Colonic mucosa (tissue), 4 donors: Measurements from ENCODE around the gene MED20. TPM values are rescaled to one million over a fixed set of nuclear protein-coding genes. Genes with fewer than 3 reads are reported as not detected.
A peak's percentile ranks its signal among the peaks of the same experiment; 100 is the strongest.

Source experiments
- DNase-seq: peaks from one replicate; pipeline ENCODE4 v3.0.0-alpha.2; 2020
- H3K27ac ChIP-seq: fragments of 200-600 bp; one replicate; pipeline ENCODE4 v1.8.0; 2021
- H3K27me3 ChIP-seq: fragments of 200-600 bp; one replicate; pipeline ENCODE4 v1.8.0; 2021
- H3K36me3 ChIP-seq: fragments of 200-600 bp; one replicate; pipeline ENCODE4 v1.8.0; 2021
- H3K4me1 ChIP-seq: fragments of 200-600 bp; one replicate; pipeline ENCODE4 v1.8.0; 2021; ENCODE audit warnings: mild to moderate bottlenecking
- H3K4me3 ChIP-seq: fragments of 200-600 bp; one replicate; pipeline ENCODE4 v1.8.0; 2021
- H3K9ac ChIP-seq, 2 donors: one replicate each; pipeline ENCODE4 v1.7.0; 2013; ENCODE audit warnings: control low read depth in 2 of 2, low read depth in 2 of 2, low read length in 2 of 2
- H3K9me3 ChIP-seq: fragments of 200-600 bp; one replicate; pipeline ENCODE4 v1.8.0; 2021
- intact Hi-C: fragments of 100-400 bp; cut with DNase I; formaldehyde crosslinking; loops from one replicate; pipeline ENCODE4 v1.14.1; 2022
- total RNA-seq, 2 donors: library from RNA; stranded (reverse); fragmentation: NEBNext Ultra II Directional in 1 of 2; extraction: Animal tissue kit (Norgen Biotek cat#: 25700) in 1 of 2; gene quantifications; one replicate each; pipeline ENCODE4 v1.2.1, GENCODE V29; 2021
- TF ChIP-seq, protein P1 (sequence below): fragments of 200-600 bp; IDR thresholded peaks from one replicate; pipeline ENCODE4 v1.8.0; 2022; ENCODE audit warnings: antibody characterized with exemption, mild to moderate bottlenecking
- donor health status: healthy.
- donor health status: DM: no; HTN: no; CAD: no.
- donor health status: DM: no; HTN: no; CAD: no.

Gene MED20
- total RNA-seq, 2 donors from 2014 or later: 15.0 to 22.9 TPM

DNA sequence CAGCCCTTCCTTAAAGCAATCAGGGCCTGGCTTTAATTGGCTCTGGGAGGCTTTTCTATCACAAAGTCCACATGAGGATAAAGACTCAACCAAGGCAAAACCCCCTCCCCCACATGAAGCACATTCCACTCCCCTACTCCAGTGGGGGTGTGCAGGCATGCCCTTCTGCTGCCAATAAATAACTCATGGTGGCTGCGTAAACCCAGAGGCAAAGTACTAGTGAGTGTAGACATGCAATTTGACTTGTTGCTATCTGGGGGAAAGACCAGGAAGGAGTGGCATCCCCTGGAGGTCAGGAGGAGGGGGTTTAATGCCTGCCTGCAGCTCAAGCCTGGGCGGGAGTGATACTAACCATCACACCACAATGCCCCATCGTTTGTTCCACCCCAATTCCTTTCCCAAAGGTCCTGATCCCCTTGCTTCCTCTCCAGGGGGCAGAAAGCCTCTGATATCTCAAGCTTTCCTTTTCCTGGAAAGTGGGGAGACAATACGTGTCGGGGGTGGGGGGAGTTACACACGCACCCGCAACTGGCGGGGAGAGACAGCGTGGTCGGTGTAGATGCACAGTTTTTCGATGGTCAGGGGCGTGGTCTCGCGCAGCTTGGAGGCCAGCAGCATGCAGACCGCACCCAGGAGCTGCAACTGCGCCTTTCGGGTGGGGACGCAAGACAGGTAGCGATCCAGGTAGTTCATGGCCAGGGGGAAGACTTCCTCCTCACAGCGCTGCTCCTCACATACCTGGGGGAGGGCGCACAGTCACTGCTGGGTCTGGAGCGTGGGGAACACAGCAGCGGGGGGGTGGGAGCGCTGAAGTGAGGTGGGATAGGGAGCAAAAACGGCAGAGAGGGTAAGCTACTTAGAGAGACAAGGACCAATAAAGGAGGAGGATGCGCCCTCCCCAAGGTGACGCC is 19.2 kb upstream of the MED20 start:
- Histone ChIP-seq H3K9ac (peak overlapping the region; percentile 94 to 95), H3K4me3 (peak overlapping the region; percentile 76), H3K9me3 (no peaks in the 10 kb centered on the region), H3K4me1 (peaks cover 23% of the 10 kb centered on the region), H3K27ac (peak overlapping the region; percentile 90), H3K36me3 (no peaks in the 10 kb centered on the region), H3K27me3 (no peaks in the 10 kb centered on the region)
- TF ChIP-seq, protein P1, sequence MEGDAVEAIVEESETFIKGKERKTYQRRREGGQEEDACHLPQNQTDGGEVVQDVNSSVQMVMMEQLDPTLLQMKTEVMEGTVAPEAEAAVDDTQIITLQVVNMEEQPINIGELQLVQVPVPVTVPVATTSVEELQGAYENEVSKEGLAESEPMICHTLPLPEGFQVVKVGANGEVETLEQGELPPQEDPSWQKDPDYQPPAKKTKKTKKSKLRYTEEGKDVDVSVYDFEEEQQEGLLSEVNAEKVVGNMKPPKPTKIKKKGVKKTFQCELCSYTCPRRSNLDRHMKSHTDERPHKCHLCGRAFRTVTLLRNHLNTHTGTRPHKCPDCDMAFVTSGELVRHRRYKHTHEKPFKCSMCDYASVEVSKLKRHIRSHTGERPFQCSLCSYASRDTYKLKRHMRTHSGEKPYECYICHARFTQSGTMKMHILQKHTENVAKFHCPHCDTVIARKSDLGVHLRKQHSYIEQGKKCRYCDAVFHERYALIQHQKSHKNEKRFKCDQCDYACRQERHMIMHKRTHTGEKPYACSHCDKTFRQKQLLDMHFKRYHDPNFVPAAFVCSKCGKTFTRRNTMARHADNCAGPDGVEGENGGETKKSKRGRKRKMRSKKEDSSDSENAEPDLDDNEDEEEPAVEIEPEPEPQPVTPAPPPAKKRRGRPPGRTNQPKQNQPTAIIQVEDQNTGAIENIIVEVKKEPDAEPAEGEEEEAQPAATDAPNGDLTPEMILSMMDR: no peak
- intact Hi-C loops: loop anchor here (5.0 kb wide), 1 partner anchor 102 kb away; no protein-coding TSS in a partner anchor
- DNase-seq: peak; percentile 84

DNA sequence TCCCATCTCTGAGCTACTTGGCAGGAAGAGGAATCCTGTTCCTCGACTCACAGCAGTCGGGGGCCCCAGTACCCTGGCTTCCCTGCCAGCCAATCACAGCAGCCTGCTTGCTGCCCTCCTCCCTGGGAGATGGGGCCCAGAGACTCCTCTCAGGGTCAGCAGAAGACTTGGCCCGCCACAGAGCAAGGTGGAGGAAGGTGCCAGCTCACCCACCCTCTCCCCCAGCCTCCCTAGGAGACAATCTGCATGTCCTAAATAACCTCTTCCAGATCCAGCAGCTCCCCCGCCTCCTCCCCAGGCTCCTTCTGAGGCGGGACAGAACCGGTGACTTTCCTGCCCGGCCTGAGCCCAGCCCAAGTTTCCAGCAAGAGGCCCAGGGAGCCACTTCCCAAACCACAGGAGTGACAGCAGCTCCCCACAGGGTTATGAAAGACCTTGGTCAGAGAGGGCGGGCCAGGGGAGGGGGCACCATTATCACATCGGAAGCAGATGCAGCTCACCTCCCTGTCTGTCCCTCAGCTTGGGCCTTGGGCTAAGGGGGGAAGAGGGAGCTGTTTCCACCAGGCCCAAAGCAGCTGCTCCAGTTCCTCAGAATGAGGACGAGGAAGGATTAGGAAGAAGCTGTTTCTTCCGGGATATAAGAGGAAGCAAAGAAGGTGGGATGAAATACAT is 18.4 kb upstream of the MED20 start:
- TF ChIP-seq, protein P1: no peak
- Histone ChIP-seq H3K9ac (peak overlapping the region; percentile 37 to 94), H3K9me3 (no peaks in the 10 kb centered on the region), H3K27me3 (no peaks in the 10 kb centered on the region), H3K4me1 (peaks cover 23% of the 10 kb centered on the region), H3K4me3 (peak overlapping the region; percentile 76), H3K27ac (peak overlapping the region; percentile 90), H3K36me3 (no peaks in the 10 kb centered on the region)
- DNase-seq: no peak
- intact Hi-C loops: loop anchor here (5.0 kb wide), 1 partner anchor 103 kb away; no protein-coding TSS in a partner anchor

DNA sequence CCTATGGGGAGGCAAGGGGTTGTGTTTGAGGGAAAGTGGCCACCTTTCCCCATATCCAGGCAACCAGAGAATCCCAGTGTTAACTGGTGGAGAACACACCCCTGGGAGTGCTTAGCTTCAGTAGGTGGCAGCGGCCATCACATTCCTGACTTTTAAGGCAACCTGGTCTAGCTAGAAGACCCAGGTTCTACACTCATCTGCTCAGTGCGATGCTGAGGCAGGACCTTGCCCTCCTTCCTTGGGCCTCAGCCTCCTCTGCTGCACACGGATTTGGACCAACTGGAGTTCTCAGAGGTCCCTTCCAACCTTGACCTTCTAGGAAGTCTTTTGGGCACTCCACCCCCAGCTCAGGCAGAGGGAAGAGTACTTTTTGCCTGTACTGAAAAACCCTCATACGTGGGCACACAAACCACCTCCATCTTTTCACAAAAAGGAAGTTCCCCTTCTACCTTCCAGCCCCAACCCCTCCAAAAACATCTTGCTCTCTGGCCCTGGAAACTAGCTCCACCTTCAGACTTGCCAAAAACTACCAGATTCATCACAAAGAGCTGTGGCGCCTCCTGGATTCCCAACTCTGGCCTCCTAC is 17.7 kb upstream of the MED20 start:
- Histone ChIP-seq H3K4me3 (peak overlapping the region; percentile 76), H3K27ac (peak overlapping the region; percentile 35), H3K9me3 (no peaks in the 10 kb centered on the region), H3K4me1 (peaks cover 23% of the 10 kb centered on the region), H3K27me3 (no peaks in the 10 kb centered on the region), H3K36me3 (no peaks in the 10 kb centered on the region), H3K9ac (peak overlapping the region; percentile 37 to 94)
- intact Hi-C loops: loop anchor here (5.0 kb wide), 1 partner anchor 104 kb away; no protein-coding TSS in a partner anchor
- no peak for DNase-seq
- TF ChIP-seq, protein P1: no peak

- Histone ChIP-seq H3K27ac (peak overlapping the region; percentile 35), H3K36me3 (no peaks in the 10 kb centered on the region), H3K9ac (no peak overlapping the region), H3K4me3 (no peak overlapping the region), H3K27me3 (no peaks in the 10 kb centered on the region), H3K9me3 (no peaks in the 10 kb centered on the region), H3K4me1 (peaks cover 23% of the 10 kb centered on the region)
- no peak for DNase-seq
- TF ChIP-seq, protein P1: no peak
- intact Hi-C loops: loop anchor here (5.0 kb wide), 1 partner anchor 104 kb away; no protein-coding TSS in a partner anchor
These were observed 17.1 kb upstream of the MED20 start for GRCh38 chr6:41937861-41938574.
